NOMO-1 treated with DMSO at 0.1 percent for 48 hours (cell line): ENCODE data around the gene RPA3.
"Not testable (repeated sequence)": the region's sequence is repeated elsewhere in the genome, so short reads cannot be mapped to it uniquely, and the experiment has no call there.

ENCODE experiments used
- DNase-seq: peaks from one replicate; lab custom pipeline; 2025; ENCODE audit not compliant: unreplicated experiment; lab: John Stamatoyannopoulos, UW

The RPA3 gene

GRCh38 chr7:7695111-7695817, 23.1 kb downstream of the RPA3 start:
- no peak for DNase-seq

- DNase-seq = no peak
These were observed 23.9 kb downstream of the RPA3 start for GRCh38 chr7:7694542-7694941.

- no peak for DNase-seq
These were observed 24.5 kb downstream of the RPA3 start for GRCh38 chr7:7693881-7694280.

GRCh38 chr7:7688956-7689355, 29.5 kb downstream of the RPA3 start:
- DNase-seq = no peak

- no peak for DNase-seq
These were observed 30.1 kb downstream of the RPA3 start for GRCh38 chr7:7688310-7688709.

GRCh38 chr7:7687800-7688199, 30.6 kb downstream of the RPA3 start:
- DNase-seq = no peak

GRCh38 chr7:7686811-7687508, 31.4 kb downstream of the RPA3 start:
- no peak for DNase-seq

- DNase-seq = no peak
These were observed 35.5 kb downstream of the RPA3 start for GRCh38 chr7:7682861-7683260.

- DNase-seq = no peak
These were observed 36.5 kb downstream of the RPA3 start for GRCh38 chr7:7681936-7682329.

- peak; percentile 33 for DNase-seq
These were observed 37.0 kb downstream of the RPA3 start for GRCh38 chr7:7681191-7681935.

- DNase-seq = peak; percentile 48
These were observed 38.8 kb downstream of the RPA3 start for GRCh38 chr7:7679640-7680039.

- no peak for DNase-seq
These were observed 42.7 kb downstream of the RPA3 start for GRCh38 chr7:7675686-7676085.

GRCh38 chr7:7673240-7673550, 45.2 kb downstream of the RPA3 start:
- peak; percentile 21 for DNase-seq

GRCh38 chr7:7672545-7673239, 45.7 kb downstream of the RPA3 start:
- DNase-seq = peak; percentile 6

GRCh38 chr7:7671361-7671760, 47.0 kb downstream of the RPA3 start:
- DNase-seq = no peak

GRCh38 chr7:7670490-7670889, 47.9 kb downstream of the RPA3 start:
- no peak for DNase-seq

GRCh38 chr7:7668706-7669105, 49.7 kb downstream of the RPA3 start:
- no peak for DNase-seq

GRCh38 chr7:7667187-7667586, 51.2 kb downstream of the RPA3 start:
- no peak for DNase-seq

- DNase-seq = no peak
These were observed 53.4 kb downstream of the RPA3 start for GRCh38 chr7:7665031-7665430.

GRCh38 chr7:7664291-7664690, 54.1 kb downstream of the RPA3 start:
- no peak for DNase-seq

GRCh38 chr7:7662527-7662926, 55.9 kb downstream of the RPA3 start:
- no peak for DNase-seq

GRCh38 chr7:7656459-7656858, 61.9 kb downstream of the RPA3 start:
- not testable (repeated sequence) for DNase-seq
